T follicular helper cell (primary cell): ENCODE data around the gene MISP3.

ENCODE experiments used
- DNase-seq: peaks from one replicate; pipeline ENCODE4 v3.0.0-alpha.2; 2020; ENCODE audit warnings: low read depth

Gene MISP3

DNA sequence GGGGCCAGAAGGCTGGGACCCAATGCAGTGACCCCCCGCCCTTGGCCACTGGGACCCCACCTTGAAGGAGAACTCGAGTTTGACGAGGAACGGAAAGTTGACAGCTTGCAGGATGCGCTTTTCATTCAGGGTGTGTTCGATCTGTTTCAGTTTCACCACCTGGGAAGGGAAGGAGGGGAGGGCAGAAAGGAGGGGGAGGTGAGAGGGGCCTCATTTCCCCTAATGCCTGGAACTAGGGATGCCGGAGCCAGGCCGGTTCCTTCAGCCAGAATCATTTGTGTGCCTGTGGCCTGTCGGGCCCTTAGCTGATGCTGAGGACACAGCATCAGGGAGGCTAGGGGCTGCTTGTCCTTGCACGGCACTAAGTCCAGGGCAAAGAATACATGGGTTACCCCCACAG, 30.2 kb downstream of the MISP3 start:
- DNase-seq, result no peak

- no peak for DNase-seq
These were observed 30.7 kb downstream of the MISP3 start for GRCh38 chr19:14103310-14103709.

DNA sequence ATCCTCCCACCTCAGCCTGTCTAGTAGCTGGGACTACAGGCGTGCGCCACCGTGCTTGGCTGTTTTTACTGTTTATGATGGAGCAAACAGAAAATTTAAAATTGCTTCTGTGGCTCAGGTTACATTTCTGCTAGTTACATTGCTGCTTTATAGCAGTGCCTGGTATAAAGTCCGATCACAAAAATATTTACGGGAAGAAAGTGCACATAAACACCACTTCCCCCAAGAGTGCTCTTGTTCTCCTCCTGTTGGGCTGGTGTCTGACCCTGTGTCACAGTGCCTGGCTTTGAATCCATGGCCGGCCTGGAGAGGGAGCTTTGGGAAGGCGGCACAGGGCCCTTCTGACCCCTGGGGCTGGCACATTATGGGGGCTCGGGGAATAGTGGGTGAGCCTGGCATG, 33.1 kb downstream of the MISP3 start:
- DNase-seq, result no peak

GRCh38 chr19:14106840-14107239, 34.3 kb downstream of the MISP3 start:
- DNase-seq, result no peak

- DNase-seq, result no peak
These were observed 35.2 kb downstream of the MISP3 start for GRCh38 chr19:14107581-14108461.

DNA sequence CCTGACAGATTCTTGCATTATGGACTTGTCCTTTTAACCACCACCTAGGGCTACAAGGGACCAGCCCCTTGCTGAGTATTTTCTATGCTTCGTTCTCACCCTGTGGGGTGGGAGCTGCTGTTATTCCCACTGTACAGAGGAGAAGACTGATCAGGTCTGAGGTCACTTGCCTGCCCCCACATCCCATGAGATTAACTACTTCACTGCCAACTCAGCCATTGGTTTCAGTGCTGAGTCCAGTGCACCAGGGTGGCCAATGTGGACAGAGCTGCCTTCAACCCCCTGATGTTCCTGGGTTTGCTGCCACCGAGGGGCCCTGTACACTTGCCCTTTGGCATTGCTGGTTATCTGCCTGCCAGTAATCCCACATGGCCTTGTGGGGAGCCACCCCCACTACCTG, 38.1 kb downstream of the MISP3 start:
- DNase-seq, result no peak

GRCh38 chr19:14111486-14111885, 38.9 kb downstream of the MISP3 start:
- no peak for DNase-seq

GRCh38 chr19:14112051-14112808, 39.6 kb downstream of the MISP3 start:
- DNase-seq, result no peak

DNA sequence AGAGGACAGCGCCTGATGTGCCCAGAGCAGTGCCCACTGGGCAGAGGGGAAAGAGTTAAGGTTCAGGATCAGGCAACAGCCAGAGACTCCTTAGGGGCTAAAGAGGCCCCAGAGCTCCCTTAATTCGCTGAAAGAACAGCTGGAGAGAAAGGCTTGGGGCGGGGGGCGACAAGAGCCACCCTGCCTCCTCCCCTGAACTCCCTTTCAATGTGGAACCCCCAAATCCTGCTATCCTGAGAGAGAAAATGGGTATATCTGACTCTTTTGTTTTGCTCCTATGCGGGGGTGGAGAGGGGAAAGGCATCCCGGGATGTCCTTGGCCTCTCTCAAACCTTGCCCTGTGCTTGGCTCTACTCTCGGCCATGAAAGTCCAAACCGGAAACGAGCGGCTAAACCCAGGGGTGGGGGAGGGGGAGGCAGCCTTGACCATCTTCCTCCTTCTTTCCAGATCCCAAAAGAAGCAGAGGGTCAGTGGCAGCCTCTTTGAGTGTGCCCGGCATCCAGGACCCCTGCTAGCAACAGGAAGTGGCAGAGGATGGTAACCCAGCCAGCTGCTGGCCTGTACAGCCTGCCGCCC, 40.3 kb downstream of the MISP3 start:
- no peak for DNase-seq

DNA sequence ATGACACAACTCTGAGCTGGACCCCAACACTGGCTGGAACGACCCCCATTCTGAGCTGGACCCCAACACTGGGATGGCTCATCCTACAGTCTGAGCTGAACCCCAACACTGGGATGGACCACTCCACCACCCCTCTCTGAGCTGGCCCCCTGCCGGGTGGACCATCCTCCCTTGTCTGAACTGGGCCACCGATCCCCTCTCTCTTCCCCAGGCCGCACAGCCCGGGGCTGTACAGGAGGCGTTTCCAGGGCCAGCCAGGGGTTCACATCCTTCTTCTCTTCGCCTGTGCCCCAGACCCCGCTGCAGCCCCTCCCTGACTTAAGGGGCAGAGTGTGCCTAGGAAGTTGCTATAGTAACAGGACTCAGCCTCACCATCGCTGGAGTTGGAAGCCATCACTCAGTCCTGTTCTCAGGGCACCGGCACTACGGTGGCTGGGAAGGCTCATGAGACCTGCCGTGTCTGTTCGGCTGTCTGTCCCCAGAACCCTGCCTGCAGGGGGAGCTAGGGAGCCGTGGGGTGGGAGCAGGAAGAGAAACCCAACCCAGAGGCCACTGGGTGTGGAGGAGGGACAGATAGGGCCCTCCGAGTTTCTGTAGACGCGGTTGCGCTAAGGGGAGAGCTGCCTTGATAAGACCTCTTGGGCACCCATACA, 41.3 kb downstream of the MISP3 start:
- peak; percentile 49 for DNase-seq

GRCh38 chr19:14114439-14114838, 41.9 kb downstream of the MISP3 start:
- no peak for DNase-seq

DNA sequence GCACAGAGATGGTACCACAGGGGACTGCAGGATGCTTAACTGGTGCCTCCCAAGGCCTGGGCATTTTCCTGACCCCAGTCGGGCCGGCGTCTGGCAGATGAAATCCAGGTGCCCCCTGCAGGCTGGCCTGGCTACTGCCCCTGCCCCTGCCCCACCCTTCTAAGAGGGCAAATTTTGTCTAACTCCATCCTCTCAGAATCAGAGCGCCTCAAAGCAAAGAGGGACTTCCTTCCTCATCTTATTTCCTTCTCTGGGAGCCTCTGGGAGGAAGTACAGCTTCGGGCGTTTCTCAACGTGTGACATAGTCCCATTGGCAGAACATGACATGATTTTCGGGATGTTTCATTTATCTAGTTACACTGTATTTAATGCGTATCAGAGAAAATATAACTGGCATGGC, 42.3 kb downstream of the MISP3 start:
- DNase-seq, result peak; percentile 15

- no peak for DNase-seq
These were observed 43.2 kb downstream of the MISP3 start for GRCh38 chr19:14115756-14116155.

DNA sequence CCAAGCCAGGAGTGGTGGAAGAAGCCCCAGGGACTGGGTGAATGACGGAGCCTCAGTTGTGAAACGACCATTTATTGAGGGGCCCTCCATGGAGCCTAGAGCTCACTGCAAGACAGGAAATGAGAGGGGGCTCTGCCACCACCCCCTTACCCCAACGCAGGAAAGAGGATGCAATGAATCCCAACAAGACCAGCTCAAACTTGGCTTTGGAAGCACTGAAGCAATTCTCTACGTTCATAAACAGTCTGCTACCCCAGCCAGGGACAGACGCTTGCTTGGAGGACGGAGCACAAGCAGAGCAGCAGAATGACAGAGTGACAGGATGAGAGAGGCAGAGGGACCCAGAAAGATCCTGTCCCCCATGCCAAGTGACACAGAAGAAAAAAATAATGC, 43.9 kb downstream of the MISP3 start:
- no peak for DNase-seq

- DNase-seq, result no peak
These were observed 44.5 kb downstream of the MISP3 start for GRCh38 chr19:14116918-14117578.

DNA sequence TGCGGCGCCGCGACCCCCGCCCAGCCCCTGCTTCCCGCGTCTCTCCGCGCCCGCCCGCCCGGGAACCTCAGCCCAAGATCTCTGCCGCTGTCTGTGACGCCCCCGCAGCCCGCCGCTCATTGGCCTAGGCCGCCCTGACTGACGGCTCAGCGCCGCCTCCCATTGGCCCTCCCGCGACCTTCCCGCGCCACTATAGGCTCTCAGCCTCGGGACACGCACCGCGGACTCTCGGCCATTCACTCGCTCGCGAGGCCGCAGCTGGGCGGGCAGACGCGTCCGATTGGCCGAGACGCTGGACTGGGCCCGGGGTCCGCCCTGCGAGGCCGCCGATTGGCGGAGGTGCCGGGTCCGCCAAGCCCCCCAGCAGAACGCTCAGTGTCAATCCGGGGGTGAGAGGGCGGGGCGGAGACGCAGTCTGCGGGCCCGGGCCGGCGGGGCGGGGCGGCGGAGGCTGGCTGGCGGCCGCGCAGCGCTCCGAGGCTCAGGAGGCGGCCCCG, 45.1 kb downstream of the MISP3 start, which contains the start of gene PRKACA:
Gene PRKACA (minus strand): TSS at position 95 of the 497 bp plus-strand sequence. CDS start 215 bp downstream, outside the sequence.
- peak; percentile 96 for DNase-seq

- peak; percentile 35 for DNase-seq
These were observed 45.8 kb downstream of the MISP3 start for GRCh38 chr19:14118165-14119051.

DNA sequence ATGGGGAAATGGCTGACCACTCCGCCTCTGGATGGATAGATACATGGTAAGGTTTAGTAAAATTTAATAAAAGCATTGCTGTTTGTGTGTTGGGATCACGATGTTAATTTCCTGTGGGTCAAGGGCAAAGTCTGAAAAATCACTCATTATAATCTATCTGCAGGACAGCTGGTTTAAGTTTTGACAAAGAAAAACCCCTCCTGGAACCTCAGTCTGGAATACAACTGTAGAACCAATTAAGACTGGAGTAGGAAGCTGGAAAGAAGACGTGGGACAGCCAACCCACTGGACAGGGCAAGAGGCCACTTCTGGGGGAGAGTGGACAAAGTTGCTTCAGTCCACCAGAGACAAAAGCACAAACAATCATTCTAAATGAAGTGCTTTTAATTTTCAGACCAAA, 46.6 kb downstream of the MISP3 start:
- DNase-seq, result no peak

DNA sequence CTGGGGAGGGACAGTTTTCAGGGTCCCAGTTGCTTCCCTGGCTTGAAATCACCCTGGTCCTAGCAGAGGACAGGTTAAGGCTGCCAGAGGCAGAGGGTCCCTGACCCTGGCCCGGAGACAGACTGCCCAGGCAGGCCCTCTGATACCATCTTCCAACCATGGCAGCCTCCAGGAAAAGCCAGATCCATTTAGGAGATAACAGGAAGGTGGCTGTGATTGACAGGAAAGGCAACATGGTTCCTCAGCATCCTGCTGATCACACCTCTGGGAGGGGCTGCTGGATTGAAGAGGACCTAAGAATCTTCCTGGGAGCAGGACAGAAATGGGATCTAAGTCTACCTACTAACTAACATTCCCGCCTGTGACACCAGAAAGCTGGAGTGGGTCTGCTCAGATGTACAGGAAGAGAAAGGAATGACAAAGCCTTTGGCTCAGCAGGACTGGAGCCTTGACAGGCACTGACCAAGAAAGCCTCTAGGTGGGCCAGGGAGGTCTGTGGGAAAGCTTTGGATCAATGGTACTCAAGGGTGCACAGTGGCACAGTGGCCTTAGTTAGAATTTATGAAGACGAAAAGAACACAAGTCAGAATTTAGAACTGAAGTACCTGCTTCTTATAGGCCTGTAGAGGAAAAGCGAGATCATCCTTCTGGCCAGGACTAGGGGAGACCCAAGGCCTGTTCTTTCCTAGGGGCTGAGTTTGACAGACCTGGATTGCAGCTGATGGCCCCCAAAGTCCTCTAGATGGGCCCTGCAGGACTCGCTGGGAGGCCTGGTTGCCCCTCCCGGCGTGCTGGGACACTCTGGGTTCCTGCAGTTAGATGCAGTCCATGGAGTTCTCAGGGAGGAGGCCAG, 47.3 kb downstream of the MISP3 start:
- no peak for DNase-seq

DNA sequence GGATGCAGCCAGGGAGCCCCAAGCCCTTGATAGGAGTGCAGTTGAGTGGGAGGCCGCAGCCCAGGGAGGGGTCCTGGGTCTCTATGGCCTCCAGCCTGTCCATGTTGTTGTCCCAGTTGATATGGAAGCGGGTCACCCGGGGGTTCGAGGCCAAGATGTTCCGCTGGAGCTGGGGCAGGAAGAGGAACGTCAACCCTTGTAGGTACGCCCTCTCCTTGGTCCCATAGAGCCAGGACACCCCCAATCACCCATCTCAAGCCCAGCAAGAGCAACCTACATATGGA, 47.9 kb downstream of the MISP3 start:
- no peak for DNase-seq
